Measurements from ENCODE around the gene TIMM50. TPM values are rescaled to one million over a fixed set of nuclear protein-coding genes. Genes with fewer than 3 reads are reported as not detected.

TIMM50 gene
- total RNA-seq, 3 donors from 2014 or later (not counting 1 experiment from before 2014, with no cell fraction given) = 50.1 to 67.2 (median 60.8) TPM

DNA sequence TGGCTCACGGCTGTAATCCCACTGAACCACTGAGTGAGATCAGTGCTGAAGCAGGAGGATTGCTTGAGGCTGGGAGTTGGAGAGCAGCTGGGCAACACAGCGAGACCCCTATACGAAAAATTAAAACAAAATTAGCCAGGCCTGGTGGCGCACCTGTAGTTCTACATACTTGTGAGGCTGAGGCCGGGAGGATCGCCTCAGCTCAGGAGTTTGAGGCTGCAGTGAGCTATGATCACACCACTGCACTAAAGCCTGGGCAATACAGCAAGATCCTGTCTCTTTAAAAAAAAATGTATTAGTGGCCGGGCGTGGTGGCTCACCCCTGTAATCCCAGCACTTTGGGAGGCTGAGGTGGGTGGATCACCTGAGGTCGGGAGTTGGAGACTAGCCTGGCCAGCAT, 28.0 kb downstream of the TIMM50 start:
- Histone ChIP-seq H3K4me3 (ENCODE audit: low read length) (no peak overlapping the region), H3K4me1 (ENCODE audit: control insufficient read depth, insufficient read depth, low read length) (peaks cover 10% of the 10 kb centered on the region), H3K27me3 (ENCODE audit: control insufficient read depth, insufficient read depth, low read length) (peaks cover 26% of the 10 kb centered on the region), H3K9me3 (ENCODE audit: control insufficient read depth, insufficient read depth, low read length) (no peaks in the 10 kb centered on the region), H3K27ac (ENCODE audit: low read length) (no peak overlapping the region), H3K36me3 (ENCODE audit: control insufficient read depth, insufficient read depth, low read length) (no peaks in the 10 kb centered on the region)
- Mint-ChIP-seq H3K27me3 (ENCODE audit: low read depth in 2 of 2) (peaks cover 56 to 59% of the 10 kb centered on the region in 2 donors), H3K9me3 (no peaks in the 10 kb centered on the region), H3K4me1 (peaks cover 3 to 23% of the 10 kb centered on the region in 2 donors), H3K4me3 (no peak overlapping the region), H3K27ac (no peak overlapping the region), H3K36me3 (no peaks in the 10 kb centered on the region)
- 90% methylated on average over 9 of the region's 9 CpGs for WGBS (ENCODE audit: insufficient coverage)
- intact Hi-C loops (cut with micrococcal nuclease) = no loop called here
- TF ChIP-seq, protein P1, sequence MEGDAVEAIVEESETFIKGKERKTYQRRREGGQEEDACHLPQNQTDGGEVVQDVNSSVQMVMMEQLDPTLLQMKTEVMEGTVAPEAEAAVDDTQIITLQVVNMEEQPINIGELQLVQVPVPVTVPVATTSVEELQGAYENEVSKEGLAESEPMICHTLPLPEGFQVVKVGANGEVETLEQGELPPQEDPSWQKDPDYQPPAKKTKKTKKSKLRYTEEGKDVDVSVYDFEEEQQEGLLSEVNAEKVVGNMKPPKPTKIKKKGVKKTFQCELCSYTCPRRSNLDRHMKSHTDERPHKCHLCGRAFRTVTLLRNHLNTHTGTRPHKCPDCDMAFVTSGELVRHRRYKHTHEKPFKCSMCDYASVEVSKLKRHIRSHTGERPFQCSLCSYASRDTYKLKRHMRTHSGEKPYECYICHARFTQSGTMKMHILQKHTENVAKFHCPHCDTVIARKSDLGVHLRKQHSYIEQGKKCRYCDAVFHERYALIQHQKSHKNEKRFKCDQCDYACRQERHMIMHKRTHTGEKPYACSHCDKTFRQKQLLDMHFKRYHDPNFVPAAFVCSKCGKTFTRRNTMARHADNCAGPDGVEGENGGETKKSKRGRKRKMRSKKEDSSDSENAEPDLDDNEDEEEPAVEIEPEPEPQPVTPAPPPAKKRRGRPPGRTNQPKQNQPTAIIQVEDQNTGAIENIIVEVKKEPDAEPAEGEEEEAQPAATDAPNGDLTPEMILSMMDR (IDR thresholded peaks at IDR 0.05) = no peak
- ATAC-seq (no peak), DNase-seq (no peak)

DNA sequence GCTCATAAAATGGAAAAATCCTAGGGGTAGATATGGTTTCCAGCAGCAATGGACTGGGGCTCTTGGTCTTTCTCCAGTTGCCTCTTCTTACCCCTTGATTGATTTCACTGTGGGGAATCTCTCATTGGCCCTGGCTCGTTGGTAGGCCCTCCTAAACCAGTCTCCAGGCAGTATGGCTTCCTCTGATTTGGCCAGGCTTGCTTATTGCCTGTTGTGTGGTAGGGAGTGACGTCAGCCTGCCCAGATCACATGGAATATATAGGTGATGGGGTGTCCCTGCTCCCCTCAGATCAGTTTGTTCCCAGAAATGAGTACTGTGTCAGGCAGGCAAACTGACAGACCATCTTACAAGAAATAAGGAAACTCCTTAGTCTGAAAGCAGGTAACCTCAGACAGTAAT, 28.6 kb downstream of the TIMM50 start:
- Mint-ChIP-seq H3K27me3 (ENCODE audit: low read depth in 2 of 2) (peaks cover 51 to 58% of the 10 kb centered on the region in 2 donors), H3K4me1 (peaks cover 0 to 18% of the 10 kb centered on the region in 2 donors), H3K36me3 (no peaks in the 10 kb centered on the region), H3K4me3 (no peak overlapping the region), H3K27ac (no peak overlapping the region), H3K9me3 (no peaks in the 10 kb centered on the region)
- intact Hi-C loops (cut with micrococcal nuclease) = no loop called here
- ATAC-seq = no peak
- 83% methylated on average over 2 of the region's 2 CpGs for WGBS (ENCODE audit: insufficient coverage)
- DNase-seq = no peak
- H3K9me3 ChIP-seq (ENCODE audit: control insufficient read depth, insufficient read depth, low read length) = no peaks in the 10 kb centered on the region
- TF ChIP-seq, protein P1 (IDR thresholded peaks at IDR 0.05) = no peak
- no peaks in the 10 kb centered on the region for H3K36me3 ChIP-seq (ENCODE audit: control insufficient read depth, insufficient read depth, low read length)
- H3K4me1 ChIP-seq (ENCODE audit: control insufficient read depth, insufficient read depth, low read length) = peaks cover 10% of the 10 kb centered on the region
- H3K27me3 ChIP-seq (ENCODE audit: control insufficient read depth, insufficient read depth, low read length) = peaks cover 27% of the 10 kb centered on the region
- no peak overlapping the region for H3K4me3 ChIP-seq (ENCODE audit: low read length)
- no peak overlapping the region for H3K27ac ChIP-seq (ENCODE audit: low read length)

DNA sequence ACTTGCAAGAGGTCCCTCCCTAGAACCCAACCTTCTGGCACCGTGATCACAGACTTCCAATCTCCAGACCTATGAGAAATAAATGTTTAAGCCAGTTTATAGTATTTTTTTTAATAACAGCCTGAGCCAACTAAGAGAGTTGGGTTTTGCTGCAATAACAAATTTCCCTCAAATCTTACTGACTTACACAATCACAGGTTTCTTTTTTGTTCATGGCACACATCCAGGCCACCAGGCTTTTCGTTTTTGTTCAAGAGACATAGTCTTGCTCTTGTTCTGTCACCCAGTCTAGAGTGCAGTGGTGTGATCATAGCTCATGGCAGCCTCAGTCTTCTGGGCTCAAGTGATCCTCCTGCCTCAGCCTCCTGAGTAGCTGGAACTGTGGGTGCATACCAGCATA, 32.4 kb downstream of the TIMM50 start:
- Histone ChIP-seq H3K4me1 (ENCODE audit: control insufficient read depth, insufficient read depth, low read length) (peaks cover 13% of the 10 kb centered on the region), H3K9me3 (ENCODE audit: control insufficient read depth, insufficient read depth, low read length) (no peaks in the 10 kb centered on the region), H3K4me3 (ENCODE audit: low read length) (no peak overlapping the region), H3K27me3 (ENCODE audit: control insufficient read depth, insufficient read depth, low read length) (peaks cover 34% of the 10 kb centered on the region), H3K27ac (ENCODE audit: low read length) (no peak overlapping the region), H3K36me3 (ENCODE audit: control insufficient read depth, insufficient read depth, low read length) (no peaks in the 10 kb centered on the region)
- DNase-seq = no peak
- Mint-ChIP-seq H3K36me3 (no peaks in the 10 kb centered on the region), H3K4me3 (no peak overlapping the region), H3K27ac (no peak overlapping the region), H3K27me3 (ENCODE audit: low read depth in 2 of 2) (peaks cover 44 to 51% of the 10 kb centered on the region in 2 donors), H3K4me1 (peaks cover 6 to 21% of the 10 kb centered on the region in 2 donors), H3K9me3 (no peaks in the 10 kb centered on the region)
- TF ChIP-seq, protein P1 (IDR thresholded peaks at IDR 0.05) = no peak
- intact Hi-C loops (cut with micrococcal nuclease) = no loop called here
- WGBS (ENCODE audit: insufficient coverage) = 20% methylated on average over 1 of the region's 2 CpGs
- no peak for ATAC-seq

Measured in natural killer cell (primary cell).